Neutrophil (primary cell): ENCODE data around the gene ASCC2.

ENCODE experiments used
- H3K27ac ChIP-seq: fragments of 200-600 bp; sonication (generic); 2 replicates; pipeline ENCODE4 v1.5.1; 2016; ENCODE audit warnings: mild to moderate bottlenecking, moderate library complexity
- H3K27me3 ChIP-seq: fragments of 200-600 bp; sonication (generic); 2 replicates; pipeline ENCODE4 v1.6.0; 2016; ENCODE audit warnings: mild to moderate bottlenecking
- H3K36me3 ChIP-seq: fragments of 200-600 bp; sonication (generic); 2 replicates; pipeline ENCODE4 v1.5.1; 2017
- H3K4me1 ChIP-seq, 2 experiments: fragments of 200-600 bp in 1 of 2; sonication (generic) in 1 of 2; 1 replicate in 1 of 2; 2 replicates in 1 of 2; pipeline versions ENCODE4 v1.5.1 to v1.6.1; 2013 to 2016; ENCODE audit warnings: low read depth in 1 of 2, low read length in 1 of 2, mild to moderate bottlenecking in 1 of 2, moderate library complexity in 1 of 2; ENCODE audit not compliant: control insufficient read depth in 1 of 2, insufficient read depth in 1 of 2
- H3K4me3 ChIP-seq, 2 experiments: fragments of 200-600 bp in 1 of 2; sonication (generic) in 1 of 2; 1 replicate in 1 of 2; 2 replicates in 1 of 2; pipeline ENCODE4 v1.5.1; 2013 to 2016; ENCODE audit warnings: low read depth in 1 of 2, low read length in 1 of 2, mild to moderate bottlenecking in 1 of 2, moderate library complexity in 1 of 2
- H3K9me3 ChIP-seq: fragments of 200-600 bp; sonication (generic); 2 replicates; pipeline ENCODE4 v1.5.1; 2016
- CTCF ChIP-seq: fragments of 200-600 bp; sonication (generic); IDR thresholded peaks from 2 replicates; pipeline ENCODE4 v1.5.1; 2016; ENCODE audit warnings: antibody characterized with exemption

The ASCC2 gene

DNA sequence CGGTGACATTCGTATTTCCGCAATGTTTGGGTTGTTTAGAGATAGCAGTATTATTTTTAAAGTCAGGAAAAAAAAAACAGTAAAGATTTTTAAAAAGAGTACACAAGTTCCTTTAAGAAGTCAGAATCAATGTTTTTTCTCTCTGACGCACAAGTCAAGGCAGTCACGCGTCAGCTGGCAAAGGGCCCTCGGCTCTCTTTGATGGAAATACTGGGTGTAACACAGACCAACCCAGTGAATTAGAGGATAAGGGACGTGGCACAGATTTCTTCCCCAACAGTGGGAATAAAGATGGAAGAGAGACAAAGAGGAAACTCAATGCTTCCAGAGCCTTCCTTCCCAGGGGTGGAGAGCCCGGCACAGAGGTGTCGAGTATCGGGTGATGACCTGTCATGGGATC lies 13.4 kb downstream of the ASCC2 start:
- Histone ChIP-seq H3K36me3 (peaks cover 15% of the 10 kb centered on the region), H3K9me3 (no peaks in the 10 kb centered on the region), H3K4me3 (no peak overlapping the region), H3K4me1 (peaks cover 20 to 22% of the 10 kb centered on the region in 2 experiments), H3K27ac (no peak overlapping the region), H3K27me3 (no peaks in the 10 kb centered on the region)
- no peak for TF ChIP-seq CTCF

- peak overlapping the region; percentile 7 to 36 for H3K4me3 ChIP-seq
Measured at GRCh38 chr22:29821291-29822016, 16.6 kb downstream of the ASCC2 start.

DNA sequence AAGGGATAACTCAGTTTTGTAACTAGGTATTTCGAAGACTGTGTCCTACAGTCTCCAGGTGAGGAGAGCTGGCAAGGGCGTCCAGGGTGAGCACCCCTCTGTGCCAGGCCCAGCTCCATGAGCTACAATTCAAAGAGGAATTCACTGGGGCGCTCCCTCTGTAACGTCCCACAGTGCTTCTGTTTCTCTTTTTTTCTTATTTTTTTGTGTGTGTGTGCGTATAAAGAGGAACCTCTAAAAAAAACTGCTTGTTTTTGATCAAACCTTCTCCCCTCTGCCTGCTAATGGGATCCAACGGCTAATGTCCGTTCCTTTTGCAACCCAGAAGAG lies 17.1 kb downstream of the ASCC2 start:
- H3K4me1 ChIP-seq = peaks cover 20 to 22% of the 10 kb centered on the region in 2 experiments
- H3K9me3 ChIP-seq = no peaks in the 10 kb centered on the region
- TF ChIP-seq CTCF = no peak
- peaks cover 36% of the 10 kb centered on the region for H3K36me3 ChIP-seq
- H3K4me3 ChIP-seq = peak overlapping the region in 1 of 2 experiments; percentile 7
- no peaks in the 10 kb centered on the region for H3K27me3 ChIP-seq
- peak overlapping the region; percentile 89 for H3K27ac ChIP-seq

More at GRCh38 chr22:29821291-29822016, 16.6 kb downstream of the ASCC2 start:
- H3K27ac ChIP-seq = peak overlapping the region; percentile 89
- peaks cover 31% of the 10 kb centered on the region for H3K36me3 ChIP-seq
- H3K27me3 ChIP-seq = no peaks in the 10 kb centered on the region
- H3K9me3 ChIP-seq = no peaks in the 10 kb centered on the region
- H3K4me1 ChIP-seq = peaks cover 20 to 22% of the 10 kb centered on the region in 2 experiments
- no peak for TF ChIP-seq CTCF

DNA sequence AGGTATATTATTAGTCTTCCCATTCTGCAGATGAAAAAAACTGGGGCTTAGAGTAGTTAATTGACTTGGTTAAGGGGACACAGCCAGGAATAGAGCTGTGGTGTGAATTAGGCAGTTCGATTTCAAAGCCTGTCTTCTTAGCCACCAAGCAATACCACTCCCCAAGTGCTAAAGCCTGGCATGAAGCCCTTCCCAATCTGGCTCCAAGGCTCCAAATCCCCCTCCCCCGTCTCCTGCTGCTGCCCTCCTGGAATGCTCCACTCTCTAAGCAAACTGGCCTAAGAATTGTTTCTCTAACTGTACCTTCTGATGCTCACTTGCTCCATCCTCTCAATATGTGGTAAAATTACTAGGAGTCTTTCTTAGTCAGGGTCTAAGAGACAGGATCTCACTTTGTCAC lies 18.6 kb downstream of the ASCC2 start:
- Histone ChIP-seq H3K36me3 (peaks cover 42% of the 10 kb centered on the region), H3K27me3 (no peaks in the 10 kb centered on the region), H3K9me3 (no peaks in the 10 kb centered on the region), H3K27ac (no peak overlapping the region), H3K4me1 (peaks cover 20 to 22% of the 10 kb centered on the region in 2 experiments), H3K4me3 (no peak overlapping the region)
- TF ChIP-seq CTCF = no peak

DNA sequence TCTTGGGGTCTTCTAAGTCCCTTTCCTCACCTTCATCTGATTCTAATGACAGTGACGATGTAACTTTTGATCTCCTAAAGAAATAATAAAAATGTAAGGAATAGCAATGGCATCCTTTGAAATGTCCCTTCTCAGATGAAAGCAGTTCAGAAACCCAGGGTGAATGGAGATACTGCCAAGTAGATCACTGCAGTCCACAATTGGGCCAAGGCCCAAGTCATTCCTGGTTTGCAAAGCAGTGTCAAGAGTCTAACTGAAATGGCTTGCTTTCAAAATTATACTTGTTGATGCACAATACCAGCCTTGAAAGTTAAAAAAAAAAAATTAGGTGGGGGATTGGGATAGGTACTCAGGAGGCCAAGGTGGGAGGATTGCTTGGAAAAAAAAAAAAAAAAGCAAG lies 20.4 kb downstream of the ASCC2 start:
- Histone ChIP-seq H3K9me3 (no peaks in the 10 kb centered on the region), H3K36me3 (peaks cover 56% of the 10 kb centered on the region), H3K4me1 (peaks cover 20 to 21% of the 10 kb centered on the region in 2 experiments), H3K27me3 (no peaks in the 10 kb centered on the region), H3K27ac (no peak overlapping the region), H3K4me3 (no peak overlapping the region)
- no peak for TF ChIP-seq CTCF
